ENCODE results near the gene AUTS2. TPM values are rescaled to one million over a fixed set of nuclear protein-coding genes. Genes with fewer than 3 reads are reported as not detected.

AUTS2 gene
- total RNA-seq, 1 experiment from 2014 or later, result 2.5 TPM

GRCh38 chr7:69996121-69996520 lies 397.8 kb downstream of the AUTS2 start:
- TF ChIP-seq POLR2AphosphoS5 (IDR thresholded peaks at IDR 0.05; ENCODE audit: low read depth, low read length), result no peak
- TF ChIP-seq CTCF (IDR thresholded peaks at IDR 0.05), result no peak
- no peak for TF ChIP-seq TCF7L2 (IDR thresholded peaks at IDR 0.05; ENCODE audit: low read depth, low read length)
- no peak for TF ChIP-seq SIN3A (IDR thresholded peaks at IDR 0.05; ENCODE audit: borderline replicate concordance, insufficient read depth, low read depth, low read length)
- no peak for TF ChIP-seq REST (IDR thresholded peaks at IDR 0.05; ENCODE audit: insufficient read depth in 1 of 2, low read depth in 2 of 2, low read length in 1 of 2)
- CTCF ChIA-PET, result no interaction called here
- H3K36me3 ChIP-seq (ENCODE audit: control insufficient read depth, insufficient read depth, low read length), result no peaks in the 10 kb centered on the region

GRCh38 chr7:70000737-70001348 lies 402.6 kb downstream of the AUTS2 start:
- Histone ChIP-seq H3K9me3 (ENCODE audit: control insufficient read depth, insufficient read depth, low read depth, low read length) (no peaks in the 10 kb centered on the region), H3K27me3 (ENCODE audit: control insufficient read depth, insufficient read depth, low read length) (no peaks in the 10 kb centered on the region), H3K27ac (ENCODE audit: low read length) (no peak overlapping the region), H3K36me3 (ENCODE audit: control insufficient read depth, insufficient read depth, low read length) (no peaks in the 10 kb centered on the region), H3K4me3 (ENCODE audit: low read depth in 2 of 2, low read length in 2 of 2) (no peak overlapping the region), H3K4me1 (ENCODE audit: control insufficient read depth, insufficient read depth, low read length) (no peaks in the 10 kb centered on the region)
- ChIA-PET CTCF (no interaction called here), POLR2A (no interaction called here)
- no peak for DNase-seq (ENCODE audit: low read depth, low spot score)
- BruUV-seq (replicated peaks), result no TSS peak
- in situ Hi-C loops (cut with HindIII; ENCODE audit: low pct_unique_long_range_greater_than_20kb, low sequenced_read_pairs) (no loop called here), intact Hi-C loops (cut with micrococcal nuclease; ENCODE audit: unreplicated experiment) (no loop called here)
- no peak for ATAC-seq
- TF ChIP-seq SIN3A (IDR thresholded peaks at IDR 0.05; ENCODE audit: borderline replicate concordance, insufficient read depth, low read depth, low read length), result no peak
- no peak for TF ChIP-seq REST (IDR thresholded peaks at IDR 0.05; ENCODE audit: insufficient read depth in 1 of 2, low read depth in 2 of 2, low read length in 1 of 2)
- TF ChIP-seq CTCF (IDR thresholded peaks at IDR 0.05), result no peak
- TF ChIP-seq POLR2AphosphoS5 (IDR thresholded peaks at IDR 0.05; ENCODE audit: low read depth, low read length), result no peak
- no peak for TF ChIP-seq TCF7L2 (IDR thresholded peaks at IDR 0.05; ENCODE audit: low read depth, low read length)

More at GRCh38 chr7:69996121-69996520, 397.8 kb downstream of the AUTS2 start:
- H3K27me3 ChIP-seq (ENCODE audit: control insufficient read depth, insufficient read depth, low read length), result no peaks in the 10 kb centered on the region
- H3K4me3 ChIP-seq (ENCODE audit: low read depth in 2 of 2, low read length in 2 of 2), result no peak overlapping the region
- no peak for ATAC-seq
- no peak overlapping the region for H3K27ac ChIP-seq (ENCODE audit: low read length)
- POLR2A ChIA-PET, result no interaction called here
- intact Hi-C loops (cut with micrococcal nuclease; ENCODE audit: unreplicated experiment), result no loop called here
- BruUV-seq (replicated peaks), result no TSS peak
- no peaks in the 10 kb centered on the region for H3K9me3 ChIP-seq (ENCODE audit: control insufficient read depth, insufficient read depth, low read depth, low read length)
- DNase-seq (ENCODE audit: low read depth, low spot score), result no peak
- in situ Hi-C loops (cut with HindIII; ENCODE audit: low pct_unique_long_range_greater_than_20kb, low sequenced_read_pairs), result no loop called here
- no peaks in the 10 kb centered on the region for H3K4me1 ChIP-seq (ENCODE audit: control insufficient read depth, insufficient read depth, low read length)

Data from Panc1 (cell line).